GM12865 (cell line): ENCODE results near the gene PKN2.

Experiments
- DNase-seq: peaks from one replicate; pipeline ENCODE4 v3.0.0; 2010; ENCODE audit warnings: low read depth
- H3K4me3 ChIP-seq: 2 replicates; pipeline ENCODE4 v1.5.1; 2011; ENCODE audit warnings: mild to moderate bottlenecking, low read depth, low read length, control low read depth
- TF ChIP-seq, protein P1 (sequence below): IDR thresholded peaks from 2 replicates; pipeline ENCODE4 v1.5.1; 2011; ENCODE audit warnings: low read length, control low read depth, low read depth, inconsistent platforms; ENCODE audit not compliant: insufficient read depth; ENCODE audit errors: missing control alignments

PKN2 gene

DNA sequence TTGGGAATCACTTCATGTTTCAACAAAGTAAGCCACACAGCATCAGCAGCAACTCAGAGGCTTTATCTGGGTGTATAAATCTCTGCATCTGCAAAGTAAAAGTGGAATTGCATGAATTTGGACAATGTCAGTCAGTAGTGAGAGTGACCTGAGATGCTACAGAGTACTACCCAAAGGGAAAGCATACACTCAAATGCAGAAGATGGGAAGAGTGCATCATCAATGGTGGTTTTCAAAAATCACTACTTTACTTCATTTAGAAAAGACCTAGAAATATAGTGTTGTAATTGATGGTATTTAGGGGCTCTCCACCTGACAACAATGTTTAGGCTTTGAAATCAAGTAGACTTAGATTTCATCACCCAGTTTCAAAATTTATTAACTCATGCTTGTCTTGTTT lies 24.5 kb upstream of the PKN2 start:
- no peak for DNase-seq
- H3K4me3 ChIP-seq: no peak overlapping the region
- TF ChIP-seq, protein P1, sequence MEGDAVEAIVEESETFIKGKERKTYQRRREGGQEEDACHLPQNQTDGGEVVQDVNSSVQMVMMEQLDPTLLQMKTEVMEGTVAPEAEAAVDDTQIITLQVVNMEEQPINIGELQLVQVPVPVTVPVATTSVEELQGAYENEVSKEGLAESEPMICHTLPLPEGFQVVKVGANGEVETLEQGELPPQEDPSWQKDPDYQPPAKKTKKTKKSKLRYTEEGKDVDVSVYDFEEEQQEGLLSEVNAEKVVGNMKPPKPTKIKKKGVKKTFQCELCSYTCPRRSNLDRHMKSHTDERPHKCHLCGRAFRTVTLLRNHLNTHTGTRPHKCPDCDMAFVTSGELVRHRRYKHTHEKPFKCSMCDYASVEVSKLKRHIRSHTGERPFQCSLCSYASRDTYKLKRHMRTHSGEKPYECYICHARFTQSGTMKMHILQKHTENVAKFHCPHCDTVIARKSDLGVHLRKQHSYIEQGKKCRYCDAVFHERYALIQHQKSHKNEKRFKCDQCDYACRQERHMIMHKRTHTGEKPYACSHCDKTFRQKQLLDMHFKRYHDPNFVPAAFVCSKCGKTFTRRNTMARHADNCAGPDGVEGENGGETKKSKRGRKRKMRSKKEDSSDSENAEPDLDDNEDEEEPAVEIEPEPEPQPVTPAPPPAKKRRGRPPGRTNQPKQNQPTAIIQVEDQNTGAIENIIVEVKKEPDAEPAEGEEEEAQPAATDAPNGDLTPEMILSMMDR: no peak

- H3K4me3 ChIP-seq: peak overlapping the region; percentile 43
- TF ChIP-seq, protein P1: no peak
- peak; percentile 21 for DNase-seq
Observed at GRCh38 chr1:88661188-88661587, 22.9 kb upstream of the PKN2 start.

DNA sequence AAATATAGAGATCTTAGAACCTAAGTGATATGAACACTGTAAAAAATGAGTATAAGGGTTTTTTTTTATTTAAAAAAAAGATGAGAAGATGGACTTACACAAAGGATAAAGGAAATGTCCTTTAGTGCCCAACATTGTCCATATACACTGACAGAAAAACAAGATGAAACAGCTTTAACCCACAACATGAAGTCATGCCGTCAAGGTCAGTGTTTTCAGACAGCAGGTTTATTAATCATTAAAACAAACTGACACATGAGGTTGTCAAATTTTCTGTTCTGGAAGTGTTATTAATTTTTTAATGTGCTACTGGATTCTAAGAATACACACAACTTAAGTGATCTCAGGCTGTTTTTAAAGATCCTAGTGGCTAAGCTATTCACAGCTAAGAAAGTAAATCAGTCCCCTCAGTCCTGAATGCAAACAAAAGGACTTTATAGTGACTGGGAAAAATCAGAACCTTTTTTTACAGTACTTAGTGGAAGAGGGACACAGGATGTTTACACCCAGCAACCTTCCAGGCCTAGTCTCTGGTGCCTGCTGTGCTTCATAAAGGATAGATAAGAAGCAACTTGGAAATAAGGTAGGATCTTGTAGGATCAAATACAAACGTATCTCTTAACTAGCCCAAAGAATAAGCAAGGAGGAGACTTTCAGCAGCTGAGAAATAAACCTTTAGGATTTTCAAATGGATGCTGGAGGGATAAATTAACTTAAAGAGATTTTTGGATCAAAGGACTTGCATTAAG lies 21.9 kb upstream of the PKN2 start:
- DNase-seq: no peak
- TF ChIP-seq, protein P1: no peak
- no peak overlapping the region for H3K4me3 ChIP-seq

DNA sequence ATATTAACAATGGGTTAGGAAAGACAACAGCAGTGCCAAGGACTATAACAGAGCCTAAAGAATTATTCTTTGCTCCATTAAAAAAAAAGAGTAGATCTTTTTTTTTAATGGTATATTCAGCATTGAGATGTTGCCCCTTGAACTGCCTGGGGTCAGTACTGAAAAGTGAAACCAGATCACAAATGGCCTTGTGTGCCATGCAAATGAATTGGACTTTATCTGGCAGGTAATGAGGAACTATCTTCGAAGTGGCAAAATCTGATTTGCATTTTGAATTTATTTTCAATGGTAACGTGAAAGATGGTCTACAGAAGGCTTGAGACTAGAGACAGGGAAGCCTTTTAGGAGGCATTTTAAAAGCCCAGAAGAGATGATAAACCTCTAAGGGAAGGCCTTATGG lies 21.4 kb upstream of the PKN2 start:
- no peak overlapping the region for H3K4me3 ChIP-seq
- peak; percentile 10 for DNase-seq
- TF ChIP-seq, protein P1: no peak

GRCh38 chr1:88668405-88668804 lies 15.7 kb upstream of the PKN2 start:
- DNase-seq: no peak
- TF ChIP-seq, protein P1: no peak
- H3K4me3 ChIP-seq: no peak overlapping the region

DNA sequence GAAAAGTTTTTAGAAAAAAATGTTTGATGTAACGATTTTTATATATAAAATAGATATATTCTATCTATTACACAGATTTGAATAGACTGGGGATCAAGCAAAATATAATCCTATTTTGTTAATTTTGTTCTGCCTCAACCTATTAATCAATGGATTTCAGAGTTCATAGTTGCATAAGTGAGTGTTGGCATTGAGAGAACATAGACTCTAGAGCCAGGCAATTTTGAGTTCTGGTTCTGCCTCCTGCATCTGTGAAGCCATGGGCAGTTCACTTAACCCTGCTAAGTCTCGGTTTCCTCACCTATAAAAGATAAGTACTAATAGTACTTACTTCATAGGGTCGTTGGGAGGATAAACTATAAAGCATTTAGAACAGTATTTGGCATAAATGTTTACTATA lies 13.6 kb upstream of the PKN2 start:
- no peak overlapping the region for H3K4me3 ChIP-seq
- TF ChIP-seq, protein P1: no peak
- no peak for DNase-seq

DNA sequence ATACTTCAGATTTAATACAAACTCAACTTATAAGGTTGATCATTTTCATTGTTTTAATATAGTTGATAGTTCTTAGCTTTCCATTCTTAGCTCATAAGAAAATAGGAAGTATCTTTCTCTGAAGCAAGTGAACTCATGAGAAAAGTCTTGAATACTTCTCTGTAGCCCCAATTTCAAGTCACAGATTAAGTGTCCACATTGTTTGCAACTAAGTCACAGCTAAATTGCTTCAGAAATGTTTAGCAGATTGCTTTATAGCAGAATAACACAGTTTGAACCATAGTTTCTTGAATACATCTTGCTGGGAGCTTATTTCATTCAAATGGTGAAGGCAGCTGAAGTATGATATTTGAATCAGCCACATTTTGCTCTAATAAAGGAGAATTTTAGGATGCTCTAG lies 10.6 kb upstream of the PKN2 start:
- TF ChIP-seq, protein P1: no peak
- H3K4me3 ChIP-seq: no peak overlapping the region
- DNase-seq: no peak
